Measurements from ENCODE around the gene ZBTB12. TPM values are rescaled to one million over a fixed set of nuclear protein-coding genes. Genes with fewer than 3 reads are reported as not detected.
"Not testable (repeated sequence)": the region's sequence is repeated elsewhere in the genome, so short reads cannot be mapped to it uniquely, and the experiment has no call there.

The ZBTB12 gene
- total RNA-seq, 2 donors from 2014 or later: 25.4 to 29.9 TPM

GRCh38 chr6:31935021-31935420 is 33.1 kb upstream of the ZBTB12 start:
- 100% methylated on average over 3 of the region's 3 CpGs; no CpG with 5 or more reads in 1 of the 2 experiments for WGBS, 2 experiments (ENCODE audit: insufficient coverage in 1 of 2, insufficient read length in 1 of 2)
- Mint-ChIP-seq H3K4me3 (no peak overlapping the region), H3K9me3 (peaks cover 19% of the 10 kb centered on the region)

GRCh38 chr6:31933537-31933936 is 31.7 kb upstream of the ZBTB12 start:
- peaks cover 23% of the 10 kb centered on the region for H3K27me3 Mint-ChIP-seq (ENCODE audit: insufficient read depth)
- TF ChIP-seq CTCF (conservative IDR thresholded peaks at IDR 0.05): no peak
- H3K9me3 Mint-ChIP-seq: peaks cover 19% of the 10 kb centered on the region
- Histone ChIP-seq H3K9ac (ENCODE audit: extremely low read depth, low read length, poor library complexity, severe bottlenecking) (no peak overlapping the region), H3K36me3 (ENCODE audit: control insufficient read depth, insufficient read depth, low read length) (no peaks in the 10 kb centered on the region), H3K27ac (ENCODE audit: low read depth, low read length) (no peak overlapping the region), H3K9me3 (ENCODE audit: control insufficient read depth, low read length) (no peaks in the 10 kb centered on the region), H3K27me3 (ENCODE audit: control insufficient read depth, insufficient read depth, low read length, poor library complexity, severe bottlenecking) (no peaks in the 10 kb centered on the region), H3K4me3 (ENCODE audit: low read length) (no peak overlapping the region), H3K4me1 (ENCODE audit: control insufficient read depth, insufficient read depth, low read length) (no peaks in the 10 kb centered on the region)
- DNase-seq: no peak
- WGBS, 2 experiments (ENCODE audit: insufficient coverage in 1 of 2, insufficient read length in 1 of 2): 91 to 92% methylated on average over 11 to 19 of the region's 19 CpGs
- H3K4me1 Mint-ChIP-seq: no peaks in the 10 kb centered on the region
- H3K27ac Mint-ChIP-seq: no peak overlapping the region
- no peak overlapping the region for H3K4me3 Mint-ChIP-seq
- no peaks in the 10 kb centered on the region for H3K36me3 Mint-ChIP-seq (ENCODE audit: low read depth)

More at GRCh38 chr6:31935021-31935420, 33.1 kb upstream of the ZBTB12 start:
- Mint-ChIP-seq H3K27ac (no peak overlapping the region), H3K4me1 (no peaks in the 10 kb centered on the region), H3K36me3 (ENCODE audit: low read depth) (no peaks in the 10 kb centered on the region), H3K27me3 (ENCODE audit: insufficient read depth) (peaks cover 28% of the 10 kb centered on the region)
- H3K36me3 ChIP-seq (ENCODE audit: control insufficient read depth, insufficient read depth, low read length): no peaks in the 10 kb centered on the region
- H3K9ac ChIP-seq (ENCODE audit: extremely low read depth, low read length, poor library complexity, severe bottlenecking): no peak overlapping the region
- H3K27ac ChIP-seq (ENCODE audit: low read depth, low read length): no peak overlapping the region
- H3K4me3 ChIP-seq (ENCODE audit: low read length): no peak overlapping the region
- H3K27me3 ChIP-seq (ENCODE audit: control insufficient read depth, insufficient read depth, low read length, poor library complexity, severe bottlenecking): peaks cover 4% of the 10 kb centered on the region
- H3K9me3 ChIP-seq (ENCODE audit: control insufficient read depth, low read length): no peaks in the 10 kb centered on the region
- no peak for TF ChIP-seq CTCF (conservative IDR thresholded peaks at IDR 0.05)
- no peaks in the 10 kb centered on the region for H3K4me1 ChIP-seq (ENCODE audit: control insufficient read depth, insufficient read depth, low read length)
- DNase-seq: no peak

GRCh38 chr6:31932137-31932536 is 30.3 kb upstream of the ZBTB12 start:
- not testable (repeated sequence) for H3K9ac ChIP-seq (ENCODE audit: extremely low read depth, low read length, poor library complexity, severe bottlenecking); H3K27ac Mint-ChIP-seq; H3K27me3 ChIP-seq (ENCODE audit: control insufficient read depth, insufficient read depth, low read length, poor library complexity, severe bottlenecking); H3K4me1 ChIP-seq (ENCODE audit: control insufficient read depth, insufficient read depth, low read length); H3K4me1 Mint-ChIP-seq; H3K9me3 ChIP-seq (ENCODE audit: control insufficient read depth, low read length); DNase-seq; H3K36me3 ChIP-seq (ENCODE audit: control insufficient read depth, insufficient read depth, low read length); H3K4me3 Mint-ChIP-seq; H3K27ac ChIP-seq (ENCODE audit: low read depth, low read length); H3K4me3 ChIP-seq (ENCODE audit: low read length); H3K36me3 Mint-ChIP-seq (ENCODE audit: low read depth)
- H3K9me3 Mint-ChIP-seq: peaks cover 19% of the 10 kb centered on the region
- peaks cover 29% of the 10 kb centered on the region for H3K27me3 Mint-ChIP-seq (ENCODE audit: insufficient read depth)
- 80 to 96% methylated on average over 1 to 22 of the region's 32 CpGs for WGBS, 2 experiments (ENCODE audit: insufficient coverage in 1 of 2, insufficient read length in 1 of 2)

GRCh38 chr6:31930962-31931361 is 29.1 kb upstream of the ZBTB12 start:
- no peaks in the 10 kb centered on the region for H3K9me3 ChIP-seq (ENCODE audit: control insufficient read depth, low read length)
- TF ChIP-seq CTCF (conservative IDR thresholded peaks at IDR 0.05): no peak
- H3K4me3 ChIP-seq (ENCODE audit: low read length): no peak overlapping the region
- Mint-ChIP-seq H3K27ac (no peak overlapping the region), H3K4me3 (no peak overlapping the region), H3K36me3 (ENCODE audit: low read depth) (no peaks in the 10 kb centered on the region), H3K27me3 (ENCODE audit: insufficient read depth) (peaks cover 29% of the 10 kb centered on the region), H3K4me1 (no peaks in the 10 kb centered on the region), H3K9me3 (peaks cover 19% of the 10 kb centered on the region)
- 100% methylated on average over 1 of the region's 1 CpG; no CpG with 5 or more reads in 1 of the 2 experiments for WGBS, 2 experiments (ENCODE audit: insufficient coverage in 1 of 2, insufficient read length in 1 of 2)
- H3K27ac ChIP-seq (ENCODE audit: low read depth, low read length): no peak overlapping the region
- no peaks in the 10 kb centered on the region for H3K36me3 ChIP-seq (ENCODE audit: control insufficient read depth, insufficient read depth, low read length)
- H3K4me1 ChIP-seq (ENCODE audit: control insufficient read depth, insufficient read depth, low read length): no peaks in the 10 kb centered on the region
- no peak overlapping the region for H3K9ac ChIP-seq (ENCODE audit: extremely low read depth, low read length, poor library complexity, severe bottlenecking)
- peaks cover 9% of the 10 kb centered on the region for H3K27me3 ChIP-seq (ENCODE audit: control insufficient read depth, insufficient read depth, low read length, poor library complexity, severe bottlenecking)
- no peak for DNase-seq
